DND-41 (cell line): Measurements from ENCODE around the gene RASA2.

Source experiments
- ATAC-seq: fragments of 200-7000 bp; cut with Tn5 transposase; 3 replicates; pipeline ENCODE4 v1.9.1; 2021; ENCODE audit warnings: low read depth; ENCODE audit not compliant: insufficient read depth
- DNase-seq: peaks from one replicate; pipeline ENCODE4 v3.0.0-alpha.2; 2020
- H2AFZ ChIP-seq: 2 replicates; pipeline ENCODE4 v1.6.0; 2012; ENCODE audit warnings: low read depth, low read length
- H3K27ac ChIP-seq: 2 replicates; pipeline ENCODE4 v1.5.1; 2012; ENCODE audit warnings: low read length, inconsistent platforms
- H3K27me3 ChIP-seq: fragments of 200-600 bp; sonication (generic); 2 replicates; pipeline ENCODE4 v1.6.0; 2012; ENCODE audit warnings: low read length, mild to moderate bottlenecking, inconsistent platforms; ENCODE audit not compliant: insufficient read depth, poor library complexity
- H3K36me3 ChIP-seq: 2 replicates; pipeline ENCODE4 v1.5.1; 2012; ENCODE audit warnings: low read length, inconsistent platforms; ENCODE audit not compliant: insufficient read depth
- H3K4me1 ChIP-seq: 2 replicates; pipeline ENCODE4 v1.5.1; 2012; ENCODE audit warnings: mild to moderate bottlenecking, low read length; ENCODE audit not compliant: insufficient read depth
- H3K4me2 ChIP-seq: 2 replicates; pipeline ENCODE4 v1.6.0; 2012; ENCODE audit warnings: mild to moderate bottlenecking, moderate library complexity, low read length, inconsistent platforms; ENCODE audit not compliant: insufficient read depth
- H3K4me3 ChIP-seq, 2 experiments: fragments of 200-600 bp in 1 of 2; shearing (Covaris generic) in 1 of 2; 2 replicates each; pipeline ENCODE4 v1.5.1; 2012 to 2016; ENCODE audit warnings: inconsistent platforms in 2 of 2, low read length in 2 of 2, mild to moderate bottlenecking in 2 of 2, low read depth in 1 of 2, moderate library complexity in 1 of 2
- H3K79me2 ChIP-seq: 2 replicates; pipeline ENCODE4 v1.6.0; 2012; ENCODE audit warnings: low read length, inconsistent platforms; ENCODE audit not compliant: insufficient read depth
- H3K9ac ChIP-seq: 2 replicates; pipeline ENCODE4 v1.6.0; 2012; ENCODE audit warnings: low read depth, mild to moderate bottlenecking, inconsistent platforms, low read length, moderate library complexity
- H3K9me3 ChIP-seq: 2 replicates; pipeline ENCODE4 v1.5.1; 2012; ENCODE audit warnings: low read length, moderate library complexity, mild to moderate bottlenecking, inconsistent platforms; ENCODE audit not compliant: insufficient read depth, severe bottlenecking
- H4K20me1 ChIP-seq: 2 replicates; pipeline ENCODE4 v1.6.0; 2012; ENCODE audit warnings: low read length; ENCODE audit not compliant: insufficient read depth
- EZH2 ChIP-seq: IDR thresholded peaks from 3 replicates; pipeline ENCODE4 v1.6.1; 2012; ENCODE audit warnings: borderline replicate concordance, low read depth, mild to moderate bottlenecking, moderate library complexity, low read length, inconsistent platforms; ENCODE audit not compliant: severe bottlenecking
- TF ChIP-seq, protein P1 (sequence below): IDR thresholded peaks from 2 replicates; pipeline ENCODE4 v1.5.1; 2012; ENCODE audit warnings: borderline replicate concordance, low read length, moderate library complexity, mild to moderate bottlenecking; ENCODE audit not compliant: poor library complexity, severe bottlenecking; ENCODE audit errors: extremely low read depth

Gene RASA2

DNA sequence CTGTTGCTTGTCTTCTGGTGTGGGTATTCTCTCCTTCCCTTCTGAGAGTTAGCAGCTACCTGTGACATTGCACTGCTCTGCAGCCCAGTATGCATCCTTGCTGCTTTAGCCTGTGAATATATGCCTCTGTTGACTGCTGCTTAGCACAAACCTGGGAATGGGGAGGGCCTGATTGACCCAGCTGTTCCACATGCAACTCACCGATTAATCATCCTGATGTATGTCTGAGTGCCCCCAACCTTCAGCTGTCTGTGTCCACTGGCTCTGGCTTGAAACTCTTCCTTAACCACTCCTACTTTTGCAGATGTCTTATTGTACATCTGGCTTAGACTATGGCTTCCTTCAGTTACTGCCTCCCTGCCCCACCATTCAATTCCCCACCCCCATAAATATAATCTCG lies 119.1 kb downstream of the RASA2 start:
- Histone ChIP-seq H3K9ac (no peak overlapping the region), H3K9me3 (peaks cover 2% of the 10 kb centered on the region), H2AFZ (no peak overlapping the region), H3K36me3 (peaks cover 58% of the 10 kb centered on the region), H3K27ac (no peak overlapping the region), H3K79me2 (no peaks in the 10 kb centered on the region), H4K20me1 (no peaks in the 10 kb centered on the region), H3K27me3 (no peaks in the 10 kb centered on the region), H3K4me3 (no peak overlapping the region), H3K4me2 (no peak overlapping the region), H3K4me1 (no peaks in the 10 kb centered on the region)
- ATAC-seq (no peak), DNase-seq (no peak)
- TF ChIP-seq EZH2 = no peak
- TF ChIP-seq, protein P1, sequence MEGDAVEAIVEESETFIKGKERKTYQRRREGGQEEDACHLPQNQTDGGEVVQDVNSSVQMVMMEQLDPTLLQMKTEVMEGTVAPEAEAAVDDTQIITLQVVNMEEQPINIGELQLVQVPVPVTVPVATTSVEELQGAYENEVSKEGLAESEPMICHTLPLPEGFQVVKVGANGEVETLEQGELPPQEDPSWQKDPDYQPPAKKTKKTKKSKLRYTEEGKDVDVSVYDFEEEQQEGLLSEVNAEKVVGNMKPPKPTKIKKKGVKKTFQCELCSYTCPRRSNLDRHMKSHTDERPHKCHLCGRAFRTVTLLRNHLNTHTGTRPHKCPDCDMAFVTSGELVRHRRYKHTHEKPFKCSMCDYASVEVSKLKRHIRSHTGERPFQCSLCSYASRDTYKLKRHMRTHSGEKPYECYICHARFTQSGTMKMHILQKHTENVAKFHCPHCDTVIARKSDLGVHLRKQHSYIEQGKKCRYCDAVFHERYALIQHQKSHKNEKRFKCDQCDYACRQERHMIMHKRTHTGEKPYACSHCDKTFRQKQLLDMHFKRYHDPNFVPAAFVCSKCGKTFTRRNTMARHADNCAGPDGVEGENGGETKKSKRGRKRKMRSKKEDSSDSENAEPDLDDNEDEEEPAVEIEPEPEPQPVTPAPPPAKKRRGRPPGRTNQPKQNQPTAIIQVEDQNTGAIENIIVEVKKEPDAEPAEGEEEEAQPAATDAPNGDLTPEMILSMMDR = no peak

DNA sequence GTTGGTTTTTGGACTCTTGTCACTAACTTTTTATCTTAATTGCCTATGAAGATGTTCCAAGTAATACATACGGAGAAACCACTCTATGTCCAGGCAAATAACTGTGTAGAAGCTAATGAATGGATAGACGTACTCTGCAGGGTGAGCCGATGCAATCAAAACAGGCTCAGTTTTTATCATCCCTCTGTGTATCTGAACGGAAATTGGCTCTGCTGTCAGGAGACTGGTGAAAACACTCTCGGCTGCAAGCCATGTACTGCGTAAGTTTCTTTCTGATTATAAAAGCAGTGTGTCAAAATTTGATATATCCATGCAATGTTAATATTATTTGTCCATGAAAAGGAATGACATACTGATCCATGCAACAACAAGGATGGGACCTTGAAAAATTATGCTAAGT lies 121.6 kb downstream of the RASA2 start:
- TF ChIP-seq, protein P1 = no peak
- TF ChIP-seq EZH2 = no peak
- no peaks in the 10 kb centered on the region for H3K27me3 ChIP-seq
- H3K4me1 ChIP-seq = no peaks in the 10 kb centered on the region
- no peak overlapping the region for H3K4me3 ChIP-seq
- H3K9me3 ChIP-seq = no peaks in the 10 kb centered on the region
- no peak overlapping the region for H3K27ac ChIP-seq
- peaks cover 67% of the 10 kb centered on the region for H3K36me3 ChIP-seq
- ATAC-seq (no peak), DNase-seq (no peak)
- no peaks in the 10 kb centered on the region for H3K79me2 ChIP-seq
- no peak overlapping the region for H2AFZ ChIP-seq
- no peaks in the 10 kb centered on the region for H4K20me1 ChIP-seq
- no peak overlapping the region for H3K9ac ChIP-seq
- no peak overlapping the region for H3K4me2 ChIP-seq

DNA sequence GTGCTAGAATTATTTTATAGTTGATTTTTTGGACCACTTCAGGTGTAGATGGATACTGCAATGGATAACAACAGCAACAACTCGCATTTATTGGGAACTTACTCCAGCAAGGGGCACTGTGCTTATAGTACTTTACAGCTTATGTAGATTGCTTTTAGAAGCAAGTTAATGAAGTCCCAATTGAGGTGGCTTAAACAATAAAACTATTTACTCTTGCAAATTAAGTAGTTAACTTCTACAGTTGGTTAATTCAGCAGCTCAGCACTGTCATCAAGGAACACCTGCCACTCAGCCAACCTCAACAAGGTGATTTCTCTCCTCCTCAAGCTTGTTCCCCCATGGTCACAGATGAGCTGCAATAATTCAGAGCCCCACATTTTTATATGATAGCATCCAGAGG lies 124.1 kb downstream of the RASA2 start:
- ATAC-seq (no peak), DNase-seq (no peak)
- H4K20me1 ChIP-seq = no peaks in the 10 kb centered on the region
- H3K36me3 ChIP-seq = peaks cover 74% of the 10 kb centered on the region
- TF ChIP-seq, protein P1 = no peak
- TF ChIP-seq EZH2 = no peak
- H3K79me2 ChIP-seq = no peaks in the 10 kb centered on the region
- no peak overlapping the region for H3K27ac ChIP-seq
- no peaks in the 10 kb centered on the region for H3K27me3 ChIP-seq
- no peaks in the 10 kb centered on the region for H3K4me1 ChIP-seq
- H3K9me3 ChIP-seq = no peaks in the 10 kb centered on the region
- no peak overlapping the region for H2AFZ ChIP-seq
- H3K4me3 ChIP-seq = no peak overlapping the region
- no peak overlapping the region for H3K4me2 ChIP-seq
- H3K9ac ChIP-seq = no peak overlapping the region
